B cell (primary cell): ENCODE measurements around the gene ZNF532. TPM values are rescaled to one million over a fixed set of nuclear protein-coding genes. Genes with fewer than 3 reads are reported as not detected.

Experiments
- ATAC-seq: fragments of 200-7000 bp; cut with Tn5 transposase; one replicate; pipeline ENCODE4 v1.10.0; 2021; ENCODE audit warnings: low read depth, mild to moderate bottlenecking, moderate number of reproducible peaks, moderate library complexity
- CTCF ChIA-PET: fragments of 350-600 bp; sonication (Branson Sonifier 250); formaldehyde crosslinking; loops from one replicate; lab custom pipeline; 2021; ENCODE audit warnings: antibody characterized with exemption, inconsistent platforms; lab: Charles Lee
- POLR2A ChIA-PET: fragments of 350-600 bp; sonication (Branson Sonifier 250); formaldehyde crosslinking; loops from one replicate; lab custom pipeline; 2021; ENCODE audit warnings: antibody characterized with exemption; lab: Charles Lee
- DNase-seq: peaks from one replicate; pipeline ENCODE4 v3.0.0; 2013
- H2AFZ ChIP-seq: 2 replicates; pipeline ENCODE4 v1.6.1; 2012; ENCODE audit warnings: mild to moderate bottlenecking, low read depth, low read length; ENCODE audit not compliant: insufficient read depth, poor library complexity, severe bottlenecking
- H3K27ac ChIP-seq, 2 donors: 1 replicate in 1 of 2; 2 replicates in 1 of 2; pipeline ENCODE4 v1.5.1; 2012 to 2013; ENCODE audit warnings: low read length in 2 of 2, mild to moderate bottlenecking in 2 of 2, moderate library complexity in 1 of 2
- H3K27me3 ChIP-seq, 4 experiments: fragments of 200-600 bp in 1 of 4; sonication (generic) in 1 of 4; replicated peaks in 1 of 4; 1 replicate in 2 of 4; 2 replicates in 2 of 4; pipeline versions ENCODE4 v1.6.1 to v1.7.0; 2013 to 2016; ENCODE audit warnings: low read length in 3 of 4, mild to moderate bottlenecking in 2 of 4, mixed read lengths in 1 of 4, moderate library complexity in 1 of 4; ENCODE audit not compliant: insufficient read depth in 4 of 4, control insufficient read depth in 3 of 4; ENCODE audit errors: control extremely low read depth in 1 of 4
- H3K36me3 ChIP-seq, 2 experiments: replicated peaks in 1 of 2; 1 replicate in 1 of 2; 2 replicates in 1 of 2; pipeline versions ENCODE4 v1.6.1 to v1.7.1; 2013; ENCODE audit warnings: low read length in 1 of 2; ENCODE audit not compliant: insufficient read depth in 2 of 2, control insufficient read depth in 1 of 2; ENCODE audit errors: control extremely low read depth in 1 of 2, extremely low read depth in 1 of 2
- H3K4me1 ChIP-seq, 2 donors: fragments of 200-600 bp in 1 of 2; sonication (generic) in 1 of 2; 1 replicate in 1 of 2; 2 replicates in 1 of 2; pipeline versions ENCODE4 v1.5.1 to v1.6.1; 2013 to 2017; ENCODE audit warnings: low read length in 2 of 2; ENCODE audit not compliant: control insufficient read depth in 2 of 2, insufficient read depth in 2 of 2
- H3K4me2 ChIP-seq: replicated peaks from 2 replicates; pipeline ENCODE3; 2012; ENCODE audit warnings: mild to moderate bottlenecking, low read depth, low read length; ENCODE audit not compliant: poor library complexity, severe bottlenecking
- H3K4me3 ChIP-seq, 5 experiments: fragments of 200-600 bp in 1 of 5; sonication (generic) in 1 of 5; 1 replicate in 3 of 5; 2 replicates in 2 of 5; pipeline versions ENCODE4 v1.5.1 to v1.7.0; 2011 to 2016; ENCODE audit warnings: low read length in 4 of 5, mild to moderate bottlenecking in 4 of 5, low read depth in 2 of 5, control low read depth in 1 of 5, moderate library complexity in 1 of 5; ENCODE audit not compliant: insufficient read depth in 1 of 5; ENCODE audit errors: control extremely low read depth in 1 of 5, extremely low read depth in 1 of 5
- H3K79me2 ChIP-seq: fragments of 200-600 bp; sonication (generic); one replicate; pipeline ENCODE4 v1.6.0; 2016; ENCODE audit warnings: low read length; ENCODE audit not compliant: control insufficient read depth, insufficient read depth
- H3K9ac ChIP-seq: fragments of 200-600 bp; sonication (generic); 2 replicates; pipeline ENCODE4 v1.6.1; 2017; ENCODE audit warnings: mild to moderate bottlenecking, low read length, moderate library complexity
- H3K9me3 ChIP-seq, 3 donors: one replicate each; pipeline versions ENCODE4 v1.6.1 to v1.7.1; 2013; ENCODE audit warnings: low read length in 2 of 3; ENCODE audit not compliant: control insufficient read depth in 2 of 3, insufficient read depth in 1 of 3; ENCODE audit errors: control extremely low read depth in 1 of 3
- H4K20me1 ChIP-seq: 2 replicates; pipeline ENCODE4 v1.6.0; 2012; ENCODE audit warnings: mild to moderate bottlenecking, low read length; ENCODE audit not compliant: insufficient read depth, control insufficient read depth, poor library complexity, severe bottlenecking
- H3K27ac Mint-ChIP-seq: one replicate; pipeline ENCODE4 v1.8.0; 2021; ENCODE audit warnings: mixed read lengths
- H3K27me3 Mint-ChIP-seq: one replicate; pipeline ENCODE4 v1.8.0; 2021; ENCODE audit warnings: mixed read lengths
- H3K4me1 Mint-ChIP-seq: one replicate; pipeline ENCODE4 v1.8.0; 2021; ENCODE audit warnings: mixed read lengths
- H3K4me3 Mint-ChIP-seq: one replicate; pipeline ENCODE4 v1.8.0; 2021; ENCODE audit warnings: mixed read lengths
- H3K9me3 Mint-ChIP-seq: one replicate; pipeline ENCODE4 v1.8.0; 2022; ENCODE audit warnings: mixed read lengths; ENCODE audit not compliant: insufficient read depth
- EZH2 ChIP-seq: IDR thresholded peaks from 2 replicates; pipeline ENCODE4 v1.6.1; 2012; ENCODE audit warnings: borderline replicate concordance, low read depth, mild to moderate bottlenecking, moderate library complexity, low read length; ENCODE audit not compliant: insufficient read depth, poor library complexity, severe bottlenecking
- WGBS: methylation state at CpG from one replicate; pipeline ENCODE4 v1.1.5; 2013; ENCODE audit warnings: missing lambda C conversion rate; ENCODE audit not compliant: insufficient coverage; 5-methylcytosine and 5-hydroxymethylcytosine counted together
- intact Hi-C: fragments of 100-400 bp; cut with micrococcal nuclease; formaldehyde crosslinking; loops from one replicate; pipeline ENCODE4 v1.10.0; 2022
- polyA plus RNA-seq: library from polyadenylated mRNA; depleted of rRNA; stranded (reverse); fragments of >200 nt; gene quantifications from 2 replicates; pipeline ENCODE4 v1.2.3, GENCODE V29; 2012
- total RNA-seq, 2 donors: library from RNA; stranded (reverse); fragments of 120-200 nt in 1 of 2; gene quantifications; 1 replicate in 1 of 2; 2 replicates in 1 of 2; pipeline versions ENCODE4 v1.2.3 to v1.2.4, GENCODE V29; 2013 to 2022
- TF ChIP-seq, protein P1 (sequence below): fragments of 200-600 bp; IDR thresholded peaks from one replicate; pipeline ENCODE4 v1.8.0; 2022; ENCODE audit warnings: antibody characterized with exemption, mild to moderate bottlenecking

The ZNF532 gene
- total and polyA plus RNA-seq, 2 donors (not counting 1 experiment from before 2014, with no cell fraction given) = 58.2 to 104 TPM

DNA sequence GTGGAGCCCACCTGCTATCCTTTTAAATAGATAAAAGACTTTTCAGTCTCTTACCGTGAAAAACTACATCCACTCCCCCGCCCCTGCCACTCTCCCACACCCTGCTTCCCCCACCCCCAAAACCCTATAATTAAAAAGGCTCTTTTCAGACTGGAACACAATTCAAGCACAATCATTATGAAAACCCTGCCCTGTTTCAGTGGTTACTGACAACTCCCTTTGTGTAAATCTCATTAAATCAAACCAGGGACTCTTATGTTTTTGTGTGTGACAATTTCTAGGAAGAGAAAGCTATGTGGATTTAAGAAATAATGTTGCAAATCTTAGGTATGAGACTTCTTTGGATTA, 21.0 kb upstream of the ZNF532 start:
- peaks cover 13 to 15% of the 10 kb centered on the region in 2 donors for H3K4me1 ChIP-seq
- no peaks in the 10 kb centered on the region for H3K79me2 ChIP-seq
- TF ChIP-seq EZH2 = no peak
- TF ChIP-seq, protein P1, sequence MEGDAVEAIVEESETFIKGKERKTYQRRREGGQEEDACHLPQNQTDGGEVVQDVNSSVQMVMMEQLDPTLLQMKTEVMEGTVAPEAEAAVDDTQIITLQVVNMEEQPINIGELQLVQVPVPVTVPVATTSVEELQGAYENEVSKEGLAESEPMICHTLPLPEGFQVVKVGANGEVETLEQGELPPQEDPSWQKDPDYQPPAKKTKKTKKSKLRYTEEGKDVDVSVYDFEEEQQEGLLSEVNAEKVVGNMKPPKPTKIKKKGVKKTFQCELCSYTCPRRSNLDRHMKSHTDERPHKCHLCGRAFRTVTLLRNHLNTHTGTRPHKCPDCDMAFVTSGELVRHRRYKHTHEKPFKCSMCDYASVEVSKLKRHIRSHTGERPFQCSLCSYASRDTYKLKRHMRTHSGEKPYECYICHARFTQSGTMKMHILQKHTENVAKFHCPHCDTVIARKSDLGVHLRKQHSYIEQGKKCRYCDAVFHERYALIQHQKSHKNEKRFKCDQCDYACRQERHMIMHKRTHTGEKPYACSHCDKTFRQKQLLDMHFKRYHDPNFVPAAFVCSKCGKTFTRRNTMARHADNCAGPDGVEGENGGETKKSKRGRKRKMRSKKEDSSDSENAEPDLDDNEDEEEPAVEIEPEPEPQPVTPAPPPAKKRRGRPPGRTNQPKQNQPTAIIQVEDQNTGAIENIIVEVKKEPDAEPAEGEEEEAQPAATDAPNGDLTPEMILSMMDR = no peak
- Mint-ChIP-seq H3K4me3 (no peak overlapping the region), H3K4me1 (peaks cover 12% of the 10 kb centered on the region), H3K27me3 (peaks cover 6% of the 10 kb centered on the region), H3K9me3 (no peaks in the 10 kb centered on the region), H3K27ac (no peak overlapping the region)
- intact Hi-C loops = no loop called here
- no peaks in the 10 kb centered on the region for H4K20me1 ChIP-seq
- 83% methylated on average over 1 of the region's 2 CpGs for WGBS
- no peak overlapping the region for H3K4me2 ChIP-seq
- no peaks in the 10 kb centered on the region for H3K36me3 ChIP-seq
- ChIA-PET POLR2A (interaction anchor here (0.6 kb wide), 1 partner anchor 23 kb away, joined by 5 read pairs; no protein-coding TSS in a partner anchor), CTCF (interaction anchor here (1.0 kb wide), 1 partner anchor 227 kb away, joined by 3 read pairs; no protein-coding TSS in a partner anchor)
- DNase-seq = no peak
- no peak overlapping the region for H3K4me3 ChIP-seq
- H3K9me3 ChIP-seq = peaks cover 0 to 17% (median 0%) of the 10 kb centered on the region in 3 donors
- H3K27me3 ChIP-seq = peaks cover 0 to 10% (median 2%) of the 10 kb centered on the region in 4 experiments
- H2AFZ ChIP-seq = no peak overlapping the region
- no peak overlapping the region for H3K27ac ChIP-seq
- ATAC-seq = no peak
- H3K9ac ChIP-seq = no peak overlapping the region

DNA sequence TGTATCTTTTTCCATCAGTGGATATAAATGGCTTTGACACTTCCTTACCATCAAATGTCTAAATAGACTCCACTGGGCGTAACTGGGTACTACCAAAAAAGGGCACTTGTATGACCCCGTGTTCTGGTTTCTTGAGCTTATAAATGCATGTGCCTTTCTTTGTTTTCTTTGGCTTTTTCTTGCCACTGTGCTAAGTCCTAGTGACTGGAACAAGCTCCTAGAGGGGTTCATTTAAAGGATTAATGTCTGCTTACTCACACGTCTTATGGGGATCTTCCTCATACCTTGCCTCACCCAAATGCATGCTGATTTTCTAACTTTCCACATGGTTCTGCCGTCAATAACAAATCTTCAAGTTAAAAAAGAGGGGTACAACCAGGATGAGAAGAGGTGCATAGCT, 19.8 kb upstream of the ZNF532 start:
- 89% methylated on average over 3 of the region's 4 CpGs for WGBS
- Histone ChIP-seq H3K4me1 (peaks cover 13 to 15% of the 10 kb centered on the region in 2 donors), H3K9ac (no peak overlapping the region), H3K36me3 (no peaks in the 10 kb centered on the region), H3K79me2 (no peaks in the 10 kb centered on the region), H3K4me2 (no peak overlapping the region), H4K20me1 (no peaks in the 10 kb centered on the region), H3K27me3 (peaks cover 0 to 14% (median 2%) of the 10 kb centered on the region in 4 experiments), H3K27ac (no peak overlapping the region), H3K4me3 (no peak overlapping the region), H2AFZ (no peak overlapping the region), H3K9me3 (peaks cover 0 to 18% (median 0%) of the 10 kb centered on the region in 3 donors)
- no peak overlapping the region for H3K27ac Mint-ChIP-seq
- H3K27me3 Mint-ChIP-seq = peaks cover 6% of the 10 kb centered on the region
- H3K4me3 Mint-ChIP-seq = no peak overlapping the region
- POLR2A ChIA-PET = interaction anchor here (0.7 kb wide), 1 partner anchor 8 kb away, joined by 4 read pairs; no protein-coding TSS in a partner anchor
- TF ChIP-seq EZH2 = no peak
- TF ChIP-seq, protein P1 = no peak
- ATAC-seq (no peak), DNase-seq (no peak)
- no peaks in the 10 kb centered on the region for H3K9me3 Mint-ChIP-seq
- intact Hi-C loops = loop anchor here (5.0 kb wide), 1 partner anchor 33 kb away; no protein-coding TSS in a partner anchor
- H3K4me1 Mint-ChIP-seq = peaks cover 15% of the 10 kb centered on the region
- CTCF ChIA-PET = no interaction called here
